GM12874 (cell line): Measurements from ENCODE around the gene KCNQ1.

ENCODE experiments used
- CTCF ChIP-seq: IDR thresholded peaks from 2 replicates; pipeline ENCODE4 v1.5.1; 2011; ENCODE audit warnings: low read depth, mild to moderate bottlenecking, control low read depth, low read length, moderate library complexity; ENCODE audit not compliant: insufficient read depth

Gene KCNQ1

GRCh38 chr11:2729841-2730240 is 285.0 kb downstream of the KCNQ1 start:
- no peak for TF ChIP-seq CTCF

GRCh38 chr11:2730272-2731129 is 285.7 kb downstream of the KCNQ1 start:
- TF ChIP-seq CTCF, result no peak

- no peak for TF ChIP-seq CTCF
Measured at GRCh38 chr11:2731130-2732125, 286.6 kb downstream of the KCNQ1 start.

GRCh38 chr11:2732261-2732939 is 287.6 kb downstream of the KCNQ1 start:
- no peak for TF ChIP-seq CTCF

- TF ChIP-seq CTCF, result no peak
Measured at GRCh38 chr11:2732940-2733628, 288.3 kb downstream of the KCNQ1 start.

- TF ChIP-seq CTCF, result no peak
Measured at GRCh38 chr11:2734181-2735052, 289.6 kb downstream of the KCNQ1 start.
